ENCODE data around the gene CREB5. TPM values are rescaled to one million over a fixed set of nuclear protein-coding genes. Genes with fewer than 3 reads are reported as not detected.

CREB5 gene
- total and polyA plus RNA-seq, 10 donors = 0.88 to 56.8 (median 23.5) TPM

DNA sequence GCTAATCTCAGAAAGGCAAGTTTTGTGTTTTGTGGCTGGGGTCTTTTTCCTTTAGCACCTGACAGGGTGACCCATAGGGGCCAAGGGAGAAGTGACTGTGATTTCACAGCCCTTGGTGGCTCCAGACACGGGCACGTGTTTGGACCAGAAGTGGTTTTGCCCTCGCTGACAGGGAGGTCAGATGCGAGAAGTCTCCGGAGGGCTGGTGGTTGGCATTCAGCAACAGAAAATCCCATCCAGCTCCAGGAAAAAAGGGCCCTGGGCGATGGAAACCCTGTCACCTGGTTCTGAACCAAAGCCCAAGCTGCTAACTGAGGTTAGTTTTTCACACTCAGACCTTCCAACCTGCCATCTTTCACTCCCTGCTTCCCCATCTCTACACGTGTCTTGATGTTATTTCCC is 272.9 kb downstream of the CREB5 start:
- no peaks in the 10 kb centered on the region for H3K9me3 ChIP-seq
- TF ChIP-seq, protein P1, sequence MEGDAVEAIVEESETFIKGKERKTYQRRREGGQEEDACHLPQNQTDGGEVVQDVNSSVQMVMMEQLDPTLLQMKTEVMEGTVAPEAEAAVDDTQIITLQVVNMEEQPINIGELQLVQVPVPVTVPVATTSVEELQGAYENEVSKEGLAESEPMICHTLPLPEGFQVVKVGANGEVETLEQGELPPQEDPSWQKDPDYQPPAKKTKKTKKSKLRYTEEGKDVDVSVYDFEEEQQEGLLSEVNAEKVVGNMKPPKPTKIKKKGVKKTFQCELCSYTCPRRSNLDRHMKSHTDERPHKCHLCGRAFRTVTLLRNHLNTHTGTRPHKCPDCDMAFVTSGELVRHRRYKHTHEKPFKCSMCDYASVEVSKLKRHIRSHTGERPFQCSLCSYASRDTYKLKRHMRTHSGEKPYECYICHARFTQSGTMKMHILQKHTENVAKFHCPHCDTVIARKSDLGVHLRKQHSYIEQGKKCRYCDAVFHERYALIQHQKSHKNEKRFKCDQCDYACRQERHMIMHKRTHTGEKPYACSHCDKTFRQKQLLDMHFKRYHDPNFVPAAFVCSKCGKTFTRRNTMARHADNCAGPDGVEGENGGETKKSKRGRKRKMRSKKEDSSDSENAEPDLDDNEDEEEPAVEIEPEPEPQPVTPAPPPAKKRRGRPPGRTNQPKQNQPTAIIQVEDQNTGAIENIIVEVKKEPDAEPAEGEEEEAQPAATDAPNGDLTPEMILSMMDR (IDR thresholded peaks at IDR 0.05 in 8 of 11, conservative IDR thresholded peaks at IDR 0.05 in 3 of 11) = no peak
- TF ChIP-seq POLR2A (IDR thresholded peaks at IDR 0.05) (no peak), POLR2AphosphoS5 (IDR thresholded peaks at IDR 0.05) (no peak)
- WGBS, 5 donors = 8 to 29% (median 17%) methylated on average over 7 of the region's 7 CpGs
- intact Hi-C loops (cut with DNase I; ENCODE audit: low total_unique reads) = no loop called here
- H3K36me3 ChIP-seq = peaks cover 0 to 3% (median 0%) of the 10 kb centered on the region in 6 donors
- peaks cover 0 to 18% (median 0%) of the 10 kb centered on the region in 7 donors for H3K27me3 ChIP-seq (replicated peaks in 1 of 7)
- peak overlapping the region in 6 of 8 donors; percentile 35 to 59 (median 43) for H3K4me3 ChIP-seq
- H3K27ac ChIP-seq = peak overlapping the region; percentile 1 to 95 (median 88)
- H3K4me1 ChIP-seq = peaks cover 2 to 71% (median 38%) of the 10 kb centered on the region in 6 donors
- peak; percentile 84 for DNase-seq

DNA sequence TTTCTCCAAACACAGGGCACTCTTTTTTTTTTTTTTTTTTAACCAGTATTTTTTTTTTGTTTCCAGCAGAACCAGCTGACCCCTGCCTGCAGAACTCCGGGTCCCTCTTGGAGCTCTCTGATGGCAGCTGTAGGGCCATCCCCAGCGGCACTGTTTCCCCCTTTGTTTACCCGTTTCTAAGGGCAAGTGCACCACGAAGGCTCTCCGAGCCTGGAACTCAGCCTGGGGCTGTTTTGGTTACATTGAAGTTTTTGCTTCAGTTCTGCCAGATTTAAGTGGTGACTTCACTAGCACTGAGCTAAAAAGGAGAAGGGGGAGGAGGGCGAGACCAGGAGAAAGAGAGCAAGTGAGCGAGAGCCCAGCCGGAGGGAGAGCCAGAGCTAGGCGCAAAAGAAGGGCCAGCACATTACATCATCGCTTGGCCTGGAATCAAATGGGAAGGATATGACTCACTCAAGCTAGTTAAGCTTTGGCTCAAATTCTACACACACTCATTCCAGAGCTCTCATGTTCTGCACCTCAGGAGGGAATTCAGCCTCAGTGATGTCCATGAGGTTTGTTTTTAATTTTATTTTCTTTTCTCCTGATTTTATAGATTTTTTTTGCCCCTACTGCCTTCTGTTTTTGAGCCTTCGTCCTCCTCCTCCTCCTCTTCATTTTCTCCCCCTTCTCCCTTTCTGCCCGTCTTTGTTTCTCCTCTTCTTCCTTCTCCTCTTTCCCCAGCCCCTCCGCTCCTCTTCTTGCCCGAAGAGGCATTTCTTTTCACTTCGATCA is 273.5 kb downstream of the CREB5 start:
- peak overlapping the region; percentile 58 to 95 (median 88) for H3K27ac ChIP-seq
- TF ChIP-seq, protein P1 (IDR thresholded peaks at IDR 0.05 in 8 of 11, conservative IDR thresholded peaks at IDR 0.05 in 3 of 11) = no peak
- TF ChIP-seq POLR2A (IDR thresholded peaks at IDR 0.05) (peak in 2 of 3 donors; percentile 23 to 81), POLR2AphosphoS5 (IDR thresholded peaks at IDR 0.05) (peak; percentile 37 to 92 (median 70))
- peaks cover 0 to 18% (median 0%) of the 10 kb centered on the region in 7 donors for H3K27me3 ChIP-seq (replicated peaks in 1 of 7)
- peak; percentile 83 for DNase-seq
- WGBS, 5 donors = 2 to 4% (median 3%) methylated on average over 15 of the region's 15 CpGs
- H3K9me3 ChIP-seq = no peaks in the 10 kb centered on the region
- peaks cover 2 to 71% (median 38%) of the 10 kb centered on the region in 6 donors for H3K4me1 ChIP-seq
- peaks cover 0 to 9% (median 0%) of the 10 kb centered on the region in 6 donors for H3K36me3 ChIP-seq
- intact Hi-C loops (cut with DNase I; ENCODE audit: low total_unique reads) = no loop called here
- H3K4me3 ChIP-seq = peak overlapping the region in 7 of 8 donors; percentile 23 to 59 (median 43)

DNA sequence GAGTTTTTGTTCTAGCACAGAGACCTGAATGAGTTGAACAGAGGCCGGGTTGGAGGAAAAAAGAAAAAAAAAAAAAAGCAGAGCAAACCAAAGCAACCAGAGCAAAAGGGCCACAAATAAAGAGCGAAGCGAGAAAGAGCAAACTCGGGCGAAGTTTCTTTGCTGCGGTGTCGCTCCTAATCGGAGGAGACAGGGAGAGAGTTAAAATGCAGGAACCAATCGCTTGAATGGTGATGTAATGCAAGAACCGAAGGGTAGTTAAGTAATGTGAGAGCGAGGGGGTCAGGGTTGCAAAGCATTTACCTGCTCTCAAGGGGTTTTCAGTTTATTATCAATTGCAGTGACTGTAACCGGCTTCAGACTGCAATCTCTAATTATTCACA is 274.1 kb downstream of the CREB5 start:
- peaks cover 0 to 18% (median 0%) of the 10 kb centered on the region in 7 donors for H3K27me3 ChIP-seq (replicated peaks in 1 of 7)
- no peak for DNase-seq
- peak overlapping the region; percentile 58 to 95 (median 88) for H3K27ac ChIP-seq
- peaks cover 2 to 71% (median 38%) of the 10 kb centered on the region in 6 donors for H3K4me1 ChIP-seq
- no peaks in the 10 kb centered on the region for H3K9me3 ChIP-seq
- 5 to 11% (median 6%) methylated on average over 12 of the region's 12 CpGs for WGBS, 5 donors
- intact Hi-C loops (cut with DNase I; ENCODE audit: low total_unique reads) = no loop called here
- peaks cover 0 to 12% (median 0%) of the 10 kb centered on the region in 6 donors for H3K36me3 ChIP-seq
- TF ChIP-seq POLR2A (IDR thresholded peaks at IDR 0.05) (no peak), POLR2AphosphoS5 (IDR thresholded peaks at IDR 0.05) (no peak)
- H3K4me3 ChIP-seq = peak overlapping the region; percentile 12 to 59 (median 42)

DNA sequence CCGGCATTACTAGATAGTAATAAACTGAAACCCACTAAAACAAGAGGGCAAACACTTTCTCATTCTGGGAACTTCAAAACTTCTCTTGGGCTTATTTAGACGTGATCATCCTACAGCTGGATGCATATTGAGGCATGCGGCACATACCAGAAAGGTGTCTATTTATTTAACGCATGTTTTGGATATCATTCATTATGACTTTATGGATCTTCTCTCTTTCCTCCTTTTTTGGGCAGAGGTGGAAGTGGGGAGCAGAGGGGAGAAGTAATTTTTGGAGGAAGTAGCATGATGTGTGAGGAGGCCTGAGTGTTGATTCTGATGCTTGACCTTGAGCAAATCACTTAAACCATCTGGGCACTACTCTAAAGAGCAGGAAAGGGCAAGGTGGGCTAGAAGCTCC is 275.2 kb downstream of the CREB5 start:
- DNase-seq = no peak
- Histone ChIP-seq H3K36me3 (peaks cover 0 to 12% (median 0%) of the 10 kb centered on the region in 6 donors), H3K9me3 (no peaks in the 10 kb centered on the region), H3K27ac (peak overlapping the region in 6 of 8 donors; percentile 79 to 95 (median 88)), H3K4me3 (peak overlapping the region in 7 of 8 donors; percentile 23 to 59 (median 43)), H3K4me1 (peaks cover 2 to 65% (median 38%) of the 10 kb centered on the region in 6 donors), H3K27me3 (replicated peaks in 1 of 7) (peaks cover 0 to 18% (median 0%) of the 10 kb centered on the region in 7 donors)
- 57 to 72% (median 65%) methylated on average over 4 of the region's 4 CpGs for WGBS, 5 donors
- no peak for TF ChIP-seq POLR2AphosphoS5 (IDR thresholded peaks at IDR 0.05)
- TF ChIP-seq POLR2A (IDR thresholded peaks at IDR 0.05) = no peak
- TF ChIP-seq, protein P1 (IDR thresholded peaks at IDR 0.05 in 8 of 11, conservative IDR thresholded peaks at IDR 0.05 in 3 of 11) = no peak
- intact Hi-C loops (cut with DNase I; ENCODE audit: low total_unique reads) = no loop called here

All from spleen (tissue), 11 donors.